Measurements from ENCODE around the gene TFEB.

The TFEB gene

GRCh38 chr6:41659935-41660334, 75.5 kb downstream of the TFEB start:
- Histone ChIP-seq H3K4me3 (ENCODE audit: low read length) (no peak overlapping the region), H3K27me3 (ENCODE audit: control insufficient read depth, low read length) (peaks cover 38% of the 10 kb centered on the region), H3K9me3 (ENCODE audit: control insufficient read depth, insufficient read depth, low read length) (no peaks in the 10 kb centered on the region), H3K4me2 (ENCODE audit: low read length) (no peak overlapping the region), H3K27ac (ENCODE audit: low read depth, low read length) (no peak overlapping the region), H3K36me3 (ENCODE audit: control insufficient read depth, low read length) (no peaks in the 10 kb centered on the region), H3F3A (ENCODE audit: control insufficient read depth, insufficient read depth) (no peaks in the 10 kb centered on the region), H4K20me1 (ENCODE audit: control insufficient read depth, insufficient read depth, low read depth, low read length) (no peaks in the 10 kb centered on the region), H3K79me2 (ENCODE audit: control insufficient read depth, low read length) (no peaks in the 10 kb centered on the region), H3K9me2 (replicated peaks; ENCODE audit: control insufficient read depth, low read length) (no peaks in the 10 kb centered on the region), H3K4me1 (ENCODE audit: control insufficient read depth, low read length) (no peaks in the 10 kb centered on the region)
- TF ChIP-seq, protein P1, sequence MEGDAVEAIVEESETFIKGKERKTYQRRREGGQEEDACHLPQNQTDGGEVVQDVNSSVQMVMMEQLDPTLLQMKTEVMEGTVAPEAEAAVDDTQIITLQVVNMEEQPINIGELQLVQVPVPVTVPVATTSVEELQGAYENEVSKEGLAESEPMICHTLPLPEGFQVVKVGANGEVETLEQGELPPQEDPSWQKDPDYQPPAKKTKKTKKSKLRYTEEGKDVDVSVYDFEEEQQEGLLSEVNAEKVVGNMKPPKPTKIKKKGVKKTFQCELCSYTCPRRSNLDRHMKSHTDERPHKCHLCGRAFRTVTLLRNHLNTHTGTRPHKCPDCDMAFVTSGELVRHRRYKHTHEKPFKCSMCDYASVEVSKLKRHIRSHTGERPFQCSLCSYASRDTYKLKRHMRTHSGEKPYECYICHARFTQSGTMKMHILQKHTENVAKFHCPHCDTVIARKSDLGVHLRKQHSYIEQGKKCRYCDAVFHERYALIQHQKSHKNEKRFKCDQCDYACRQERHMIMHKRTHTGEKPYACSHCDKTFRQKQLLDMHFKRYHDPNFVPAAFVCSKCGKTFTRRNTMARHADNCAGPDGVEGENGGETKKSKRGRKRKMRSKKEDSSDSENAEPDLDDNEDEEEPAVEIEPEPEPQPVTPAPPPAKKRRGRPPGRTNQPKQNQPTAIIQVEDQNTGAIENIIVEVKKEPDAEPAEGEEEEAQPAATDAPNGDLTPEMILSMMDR (IDR thresholded peaks at IDR 0.05; ENCODE audit: low read depth, low read length, poor library complexity, severe bottlenecking) = no peak
- no peak for TF ChIP-seq EZH2phosphoT487 (IDR thresholded peaks at IDR 0.05; ENCODE audit: borderline replicate concordance, low read length)

- TF ChIP-seq EZH2phosphoT487 (IDR thresholded peaks at IDR 0.05; ENCODE audit: borderline replicate concordance, low read length) = no peak
- TF ChIP-seq, protein P1 (IDR thresholded peaks at IDR 0.05; ENCODE audit: low read depth, low read length, poor library complexity, severe bottlenecking) = no peak
- no peaks in the 10 kb centered on the region for H3K79me2 ChIP-seq (ENCODE audit: control insufficient read depth, low read length)
- no peaks in the 10 kb centered on the region for H3K4me1 ChIP-seq (ENCODE audit: control insufficient read depth, low read length)
- H3K4me3 ChIP-seq (ENCODE audit: low read length) = no peak overlapping the region
- H3K9me3 ChIP-seq (ENCODE audit: control insufficient read depth, insufficient read depth, low read length) = no peaks in the 10 kb centered on the region
- no peaks in the 10 kb centered on the region for H3F3A ChIP-seq (ENCODE audit: control insufficient read depth, insufficient read depth)
- H3K27ac ChIP-seq (ENCODE audit: low read depth, low read length) = no peak overlapping the region
- H3K27me3 ChIP-seq (ENCODE audit: control insufficient read depth, low read length) = peaks cover 34% of the 10 kb centered on the region
- H4K20me1 ChIP-seq (ENCODE audit: control insufficient read depth, insufficient read depth, low read depth, low read length) = no peaks in the 10 kb centered on the region
- H3K36me3 ChIP-seq (ENCODE audit: control insufficient read depth, low read length) = no peaks in the 10 kb centered on the region
- H3K4me2 ChIP-seq (ENCODE audit: low read length) = no peak overlapping the region
- no peaks in the 10 kb centered on the region for H3K9me2 ChIP-seq (replicated peaks; ENCODE audit: control insufficient read depth, low read length)
Observed at GRCh38 chr6:41658636-41659035, 76.8 kb downstream of the TFEB start.

DNA sequence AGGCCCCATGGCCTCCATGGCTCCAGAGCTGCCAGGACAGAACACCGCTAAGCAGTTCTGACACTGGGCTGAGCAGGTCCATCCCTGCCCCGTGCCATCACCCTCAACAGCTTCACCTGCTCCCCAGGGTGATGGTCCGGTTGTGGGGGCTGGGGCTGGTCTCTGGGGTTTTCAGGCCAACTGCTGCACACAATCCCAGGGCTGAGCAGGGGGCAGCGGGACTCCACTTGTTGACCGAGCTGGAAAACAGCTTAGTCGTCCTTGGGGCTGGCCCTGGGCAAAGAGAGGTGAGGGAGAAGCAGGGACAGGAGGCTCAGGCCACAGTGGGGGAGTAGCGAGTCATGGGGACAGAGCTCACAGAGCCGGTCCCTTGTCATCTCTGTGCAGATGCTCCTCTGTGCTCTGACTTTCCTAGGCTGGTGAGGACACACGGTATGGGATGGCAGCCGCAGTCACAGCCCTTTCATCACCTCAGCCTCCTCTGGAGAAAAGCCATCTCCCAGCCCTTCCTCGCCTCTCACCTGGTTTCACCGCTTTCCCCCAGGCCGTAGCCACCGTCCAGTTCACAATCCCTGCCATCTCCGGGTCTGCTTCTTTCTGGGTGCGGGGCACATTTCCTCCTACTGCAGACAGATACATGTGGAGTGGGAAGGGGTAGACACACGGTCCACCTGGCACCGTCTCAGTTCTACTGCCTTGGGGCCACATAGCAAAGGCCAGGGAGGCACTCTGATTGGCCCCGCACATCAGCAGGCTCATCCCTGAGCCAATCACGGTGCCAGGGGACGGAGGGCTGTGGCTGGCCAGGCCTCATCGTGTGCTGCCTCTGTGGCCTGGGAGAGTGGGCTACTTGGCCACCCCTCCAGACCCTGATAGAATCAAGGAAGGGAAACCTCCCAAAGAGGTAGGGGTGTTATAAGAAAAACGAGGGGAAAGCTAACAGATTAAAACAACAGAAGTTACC, 78.0 kb downstream of the TFEB start:
- Histone ChIP-seq H3K9me3 (ENCODE audit: control insufficient read depth, insufficient read depth, low read length) (no peaks in the 10 kb centered on the region), H3K27me3 (ENCODE audit: control insufficient read depth, low read length) (peaks cover 27% of the 10 kb centered on the region), H3K9me2 (replicated peaks; ENCODE audit: control insufficient read depth, low read length) (no peaks in the 10 kb centered on the region), H3K36me3 (ENCODE audit: control insufficient read depth, low read length) (no peaks in the 10 kb centered on the region), H4K20me1 (ENCODE audit: control insufficient read depth, insufficient read depth, low read depth, low read length) (no peaks in the 10 kb centered on the region), H3K4me2 (ENCODE audit: low read length) (no peak overlapping the region), H3K4me3 (ENCODE audit: low read length) (no peak overlapping the region), H3F3A (ENCODE audit: control insufficient read depth, insufficient read depth) (no peaks in the 10 kb centered on the region), H3K27ac (ENCODE audit: low read depth, low read length) (no peak overlapping the region), H3K4me1 (ENCODE audit: control insufficient read depth, low read length) (no peaks in the 10 kb centered on the region), H3K79me2 (ENCODE audit: control insufficient read depth, low read length) (no peaks in the 10 kb centered on the region)
- no peak for TF ChIP-seq EZH2phosphoT487 (IDR thresholded peaks at IDR 0.05; ENCODE audit: borderline replicate concordance, low read length)
- TF ChIP-seq, protein P1 (IDR thresholded peaks at IDR 0.05; ENCODE audit: low read depth, low read length, poor library complexity, severe bottlenecking) = no peak

All from DOHH2 (cell line).